GM12878 (cell line): ENCODE data around the gene RPRD2. TPM values are rescaled to one million over a fixed set of nuclear protein-coding genes. Genes with fewer than 3 reads are reported as not detected.

Experiments
- ASH2L ChIP-seq: fragments of 300-600, 200-600 bp; sonication (generic); IDR thresholded peaks from 2 replicates; pipeline ENCODE4 v1.6.1; 2017; ENCODE audit warnings: low read depth, mild to moderate bottlenecking, borderline replicate concordance
- ATF3 ChIP-seq: IDR thresholded peaks from 2 replicates; pipeline ENCODE4 v1.6.1; 2011; ENCODE audit warnings: low read depth, mild to moderate bottlenecking, low read length, moderate library complexity, borderline replicate concordance; ENCODE audit errors: extremely low read depth
- BCL3 ChIP-seq: IDR thresholded peaks from 2 replicates; pipeline ENCODE4 v1.6.1; 2011; ENCODE audit warnings: borderline replicate concordance, low read depth, mild to moderate bottlenecking, moderate library complexity, low read length; ENCODE audit not compliant: insufficient read depth, poor library complexity, severe bottlenecking
- BHLHE40 ChIP-seq, 2 experiments: fragments of 450-650 bp in 1 of 2; IDR thresholded peaks; 2 replicates each; pipeline ENCODE4 v1.6.1; 2011 to 2017; ENCODE audit warnings: low read depth in 2 of 2, borderline replicate concordance in 1 of 2, improper control_type of control experiment in 1 of 2, low read length in 1 of 2, mild to moderate bottlenecking in 1 of 2
- CEBPB ChIP-seq, 2 experiments: fragments of 150-350 bp in 1 of 2; IDR thresholded peaks; 2 replicates each; pipeline ENCODE4 v1.6.1; 2012 to 2014; ENCODE audit warnings: low read depth in 2 of 2, low read length in 2 of 2, borderline replicate concordance in 1 of 2, inconsistent platforms in 1 of 2
- CHD4 ChIP-seq: fragments of 200-600 bp; sonication (generic); IDR thresholded peaks from 2 replicates; pipeline ENCODE4 v1.6.1; 2016; ENCODE audit warnings: mild to moderate bottlenecking
- CREB1 ChIP-seq: IDR thresholded peaks from 2 replicates; pipeline ENCODE4 v1.6.1; 2012; ENCODE audit warnings: low read depth, mild to moderate bottlenecking, inconsistent platforms
- EED ChIP-seq: sonication (generic); IDR thresholded peaks from 2 replicates; pipeline ENCODE4 v1.6.1; 2016; ENCODE audit warnings: antibody characterized with exemption, low read depth
- EGR1 ChIP-seq, 2 experiments: IDR thresholded peaks; 1 replicate in 1 of 2; 2 replicates in 1 of 2; pipeline ENCODE4 v1.6.1; 2011 to 2012; ENCODE audit warnings: low read depth in 2 of 2, low read length in 2 of 2, borderline replicate concordance in 1 of 2, mild to moderate bottlenecking in 1 of 2, moderate library complexity in 1 of 2
- FOS ChIP-seq: IDR thresholded peaks from 3 replicates; pipeline ENCODE4 v1.6.1; 2011; ENCODE audit warnings: borderline replicate concordance; ENCODE audit not compliant: insufficient read length; ENCODE audit errors: extremely low read depth
- FOXK2 ChIP-seq: fragments of 450-650 bp; IDR thresholded peaks from 2 replicates; pipeline ENCODE4 v1.6.1; 2017; ENCODE audit warnings: mild to moderate bottlenecking, moderate library complexity
- HCFC1 ChIP-seq: fragments of 150-350 bp; IDR thresholded peaks from 2 replicates; pipeline ENCODE4 v1.6.1; 2014; ENCODE audit warnings: low read length
- HDGF ChIP-seq: fragments of 450-650 bp; IDR thresholded peaks from 2 replicates; pipeline ENCODE4 v1.6.1; 2016; ENCODE audit warnings: antibody characterized with exemption
- IKZF1 ChIP-seq: fragments of 450-650 bp; conservative IDR thresholded peaks from 2 replicates; pipeline ENCODE4 v1.6.1; 2017; ENCODE audit warnings: antibody characterized with exemption, mild to moderate bottlenecking
- KAT2A ChIP-seq: conservative IDR thresholded peaks from 2 replicates; pipeline ENCODE4 v1.6.1; 2011; ENCODE audit warnings: low read depth, low read length; ENCODE audit not compliant: control insufficient read depth
- MYB ChIP-seq: fragments of 150-350 bp; IDR thresholded peaks from 2 replicates; pipeline ENCODE4 v1.6.1; 2014; ENCODE audit warnings: mild to moderate bottlenecking, low read depth, low read length, borderline replicate concordance
- NBN ChIP-seq: fragments of 450-650 bp; IDR thresholded peaks from 2 replicates; pipeline ENCODE4 v1.6.1; 2016
- POLR2AphosphoS2 ChIP-seq: IDR thresholded peaks from 2 replicates; pipeline ENCODE4 v1.6.1; 2011; ENCODE audit warnings: low read depth, mild to moderate bottlenecking, low read length, improper control_type of control experiment, moderate library complexity
- POLR2AphosphoS5 ChIP-seq: IDR thresholded peaks from 2 replicates; pipeline ENCODE4 v1.6.1; 2011; ENCODE audit warnings: mild to moderate bottlenecking, low read length, inconsistent platforms
- RELA ChIP-seq: fragments of 450-650 bp; IDR thresholded peaks from 2 replicates; pipeline ENCODE4 v1.8.0; 2014; ENCODE audit warnings: borderline replicate concordance; ENCODE audit not compliant: partially characterized antibody
- RFX5 ChIP-seq: IDR thresholded peaks from 2 replicates; pipeline ENCODE4 v1.6.1; 2011; ENCODE audit warnings: low read depth, low read length, improper control_type of control experiment
- RUNX3 ChIP-seq: IDR thresholded peaks from 2 replicates; pipeline ENCODE4 v1.6.1; 2012; ENCODE audit warnings: low read length, inconsistent platforms
- SP1 ChIP-seq: IDR thresholded peaks from one replicate; pipeline ENCODE4 v1.6.1; 2011; ENCODE audit warnings: low read depth, low read length
- SUPT20H ChIP-seq: IDR thresholded peaks from 2 replicates; pipeline ENCODE4 v1.6.1; 2011; ENCODE audit warnings: low read depth, mild to moderate bottlenecking, low read length, moderate library complexity, borderline replicate concordance; ENCODE audit not compliant: control insufficient read depth
- TARDBP ChIP-seq: IDR thresholded peaks from 2 replicates; pipeline ENCODE4 v1.6.1; 2016; ENCODE audit warnings: borderline replicate concordance
- TCF7 ChIP-seq: IDR thresholded peaks from 2 replicates; pipeline ENCODE4 v1.6.1; 2014; ENCODE audit warnings: antibody characterized with exemption, borderline replicate concordance
- USF2 ChIP-seq: IDR thresholded peaks from 2 replicates; pipeline ENCODE4 v1.6.1; 2011; ENCODE audit warnings: low read depth, low read length, improper control_type of control experiment, borderline replicate concordance
- ZNF24 ChIP-seq: fragments of 450-650 bp; IDR thresholded peaks from 2 replicates; pipeline ENCODE4 v1.6.1; 2017; ENCODE audit warnings: antibody characterized with exemption, mild to moderate bottlenecking
- polyA plus RNA-seq, 11 experiments: library from polyadenylated mRNA; depleted of rRNA in 4 of 11; unstranded in 6 of 11; stranded (reverse) in 5 of 11; fragments of >200 nt; fragmentation: Nextera tagmentation in 4 of 11; fragmentation: Illumina TruSeq in 1 of 11; extraction: Ambion mirVana in 4 of 11; extraction: Trizol in 1 of 11; gene quantifications; 1 replicate in 1 of 11; 2 replicates in 10 of 11; pipeline versions ENCODE4 v1.2.1 to v1.2.3, GENCODE V29; 2011 to 2016; ENCODE audit warnings: inconsistent platforms in 2 of 11, missing spikeins in 2 of 11, low read depth in 1 of 11
- total RNA-seq, 4 experiments: library from RNA; depleted of rRNA in 3 of 4; stranded (reverse); fragments of >200 nt in 3 of 4; fragmentation: Illumina TruSeq in 1 of 4; extraction: Trizol in 1 of 4; gene quantifications; 2 replicates each; pipeline versions ENCODE4 v1.2.1 to v1.2.3, GENCODE V29; 2013 to 2021

The RPRD2 gene
- total and polyA plus RNA-seq, 10 of the 15 experiments (the other 5 are each of a cell fraction or from before 2014, with no cell fraction given), result 1.9 to 24.8 (median 13.3) TPM

- TF ChIP-seq RFX5 (no peak), POLR2AphosphoS2 (0 out of 2 replicates have a peak, but pooled peaks have one; percentile 12), BHLHE40 (IDR thresholded peaks at IDR 0.05; ENCODE audit: borderline replicate concordance in 1 of 2, low read depth in 2 of 2, low read length in 1 of 2) (0 out of 4 replicates have a peak, but pooled peaks of 1 of the 2 experiments have one; percentile 23), IKZF1 (peak; percentile 60), ATF3 (no peak), SUPT20H (no peak), RELA (peak; percentile 70), TARDBP (no peak), CREB1 (no peak; the same call in 1 of the 2 replicates), HDGF (peak; percentile 57; the same call in 1 of the 2 replicates), SP1 (no peak), RUNX3 (peak; percentile 72; the same call in 1 of the 2 replicates), CEBPB (IDR thresholded peaks at IDR 0.05; ENCODE audit: borderline replicate concordance in 1 of 2, low read depth in 2 of 2, low read length in 2 of 2) (no peak), BCL3 (no peak), CHD4 (no peak), NBN (peak; percentile 35), FOS (no peak), KAT2A (no peak), POLR2AphosphoS5 (peak; percentile 18; the same call in 1 of the 2 replicates), ASH2L (0 out of 2 replicates have a peak, but pooled peaks have one; percentile 14), EGR1 (IDR thresholded peaks at IDR 0.05; ENCODE audit: borderline replicate concordance in 1 of 2, low read depth in 2 of 2, low read length in 2 of 2) (peak in 1 of 2 experiments; percentile 10; a peak in 1 of 3 replicates), USF2 (no peak), EED (peak; percentile 78), FOXK2 (no peak), ZNF24 (no peak), HCFC1 (no peak), MYB (no peak), TCF7 (0 out of 2 replicates have a peak, but pooled peaks have one; percentile 12)
- TF ChIP-seq, all 136 proteins: peak for 27
Measured at GRCh38 chr1:150364231-150365003, 470 bp downstream of the RPRD2 start (continued).
